ENCODE results near the gene TMEM229B.

TMEM229B gene

GRCh38 chr14:67487937-67488893, at the start of gene TMEM229B:
Gene TMEM229B, minus strand, starts transcription at chr14:67488721. Its CDS starts 14,798 bp downstream, at chr14:67473923.
- DNase-seq: peak; percentile 96
- peaks cover 5% of the 10 kb centered on the region for H3K9me3 ChIP-seq (ENCODE audit: insufficient read depth, low read length, severe bottlenecking)
- peak within 1 kb of the TSS; percentile 83 for H3K4me2 ChIP-seq (ENCODE audit: insufficient read depth, low read length)
- ATAC-seq (ENCODE audit: insufficient read depth, low read depth): peak; percentile 97
- H3K9ac ChIP-seq (ENCODE audit: low read depth, low read length): peak within 1 kb of the TSS; percentile 62
- TF ChIP-seq, protein P1, sequence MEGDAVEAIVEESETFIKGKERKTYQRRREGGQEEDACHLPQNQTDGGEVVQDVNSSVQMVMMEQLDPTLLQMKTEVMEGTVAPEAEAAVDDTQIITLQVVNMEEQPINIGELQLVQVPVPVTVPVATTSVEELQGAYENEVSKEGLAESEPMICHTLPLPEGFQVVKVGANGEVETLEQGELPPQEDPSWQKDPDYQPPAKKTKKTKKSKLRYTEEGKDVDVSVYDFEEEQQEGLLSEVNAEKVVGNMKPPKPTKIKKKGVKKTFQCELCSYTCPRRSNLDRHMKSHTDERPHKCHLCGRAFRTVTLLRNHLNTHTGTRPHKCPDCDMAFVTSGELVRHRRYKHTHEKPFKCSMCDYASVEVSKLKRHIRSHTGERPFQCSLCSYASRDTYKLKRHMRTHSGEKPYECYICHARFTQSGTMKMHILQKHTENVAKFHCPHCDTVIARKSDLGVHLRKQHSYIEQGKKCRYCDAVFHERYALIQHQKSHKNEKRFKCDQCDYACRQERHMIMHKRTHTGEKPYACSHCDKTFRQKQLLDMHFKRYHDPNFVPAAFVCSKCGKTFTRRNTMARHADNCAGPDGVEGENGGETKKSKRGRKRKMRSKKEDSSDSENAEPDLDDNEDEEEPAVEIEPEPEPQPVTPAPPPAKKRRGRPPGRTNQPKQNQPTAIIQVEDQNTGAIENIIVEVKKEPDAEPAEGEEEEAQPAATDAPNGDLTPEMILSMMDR (IDR thresholded peaks at IDR 0.05; ENCODE audit: borderline replicate concordance, extremely low read depth, low read length, poor library complexity, severe bottlenecking): peak; percentile 37
- no peak for TF ChIP-seq EZH2 (IDR thresholded peaks at IDR 0.05; ENCODE audit: borderline replicate concordance, low read depth, low read length, severe bottlenecking)
- H3K79me2 ChIP-seq (ENCODE audit: insufficient read depth, low read length): no peaks in the 10 kb centered on the region
- H3K4me3 ChIP-seq (ENCODE audit: low read depth in 1 of 2, low read length in 2 of 2): peak within 1 kb of the TSS; percentile 12 to 62; a peak in 3 of 4 replicates
- no peaks in the 10 kb centered on the region; the same call in 1 of the 2 replicates for H3K36me3 ChIP-seq (ENCODE audit: insufficient read depth, low read length)
- no peaks in the 10 kb centered on the region for H3K27me3 ChIP-seq (ENCODE audit: insufficient read depth, low read length, poor library complexity)
- no peaks in the 10 kb centered on the region for H4K20me1 ChIP-seq (ENCODE audit: insufficient read depth, low read length)
- peak within 1 kb of the TSS; percentile 94 for H3K27ac ChIP-seq (ENCODE audit: low read length)
- H2AFZ ChIP-seq (ENCODE audit: low read depth, low read length): peak within 1 kb of the TSS; percentile 71
- H3K4me1 ChIP-seq (ENCODE audit: insufficient read depth, low read length): peaks cover 25% of the 10 kb centered on the region

DNA sequence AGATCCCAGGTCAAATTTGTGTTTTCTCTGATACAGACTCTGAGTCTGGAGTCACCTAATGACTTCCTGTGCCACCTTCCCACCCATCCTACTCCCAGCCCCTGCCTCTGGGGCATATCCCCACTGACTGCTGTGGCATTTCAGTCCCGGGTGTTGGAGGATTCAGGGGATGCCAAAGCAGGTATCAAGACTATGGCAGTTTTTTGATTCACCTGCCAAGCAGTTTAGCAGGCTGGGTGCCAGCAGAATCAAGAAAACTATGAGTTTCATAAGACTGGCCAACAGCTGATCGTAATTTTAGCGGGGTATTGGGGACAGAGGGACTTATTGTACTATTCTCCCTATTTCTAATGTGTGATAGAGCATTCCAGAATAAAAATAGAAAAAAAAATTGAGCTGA, 49.2 kb upstream of the TMEM229B start:
- Histone ChIP-seq H2AFZ (ENCODE audit: low read depth, low read length) (no peak overlapping the region), H4K20me1 (ENCODE audit: insufficient read depth, low read length) (no peaks in the 10 kb centered on the region), H3K36me3 (ENCODE audit: insufficient read depth, low read length) (no peaks in the 10 kb centered on the region), H3K4me1 (ENCODE audit: insufficient read depth, low read length) (peaks cover 10% of the 10 kb centered on the region), H3K79me2 (ENCODE audit: insufficient read depth, low read length) (no peaks in the 10 kb centered on the region), H3K27ac (ENCODE audit: low read length) (no peak overlapping the region), H3K27me3 (ENCODE audit: insufficient read depth, low read length, poor library complexity) (peaks cover 49% of the 10 kb centered on the region), H3K4me3 (ENCODE audit: low read depth in 1 of 2, low read length in 2 of 2) (no peak overlapping the region), H3K4me2 (ENCODE audit: insufficient read depth, low read length) (no peak overlapping the region), H3K9ac (ENCODE audit: low read depth, low read length) (no peak overlapping the region), H3K9me3 (ENCODE audit: insufficient read depth, low read length, severe bottlenecking) (no peaks in the 10 kb centered on the region)
- ATAC-seq (ENCODE audit: insufficient read depth, low read depth) (no peak), DNase-seq (no peak)
- no peak for TF ChIP-seq EZH2 (IDR thresholded peaks at IDR 0.05; ENCODE audit: borderline replicate concordance, low read depth, low read length, severe bottlenecking)
- TF ChIP-seq, protein P1 (IDR thresholded peaks at IDR 0.05; ENCODE audit: borderline replicate concordance, extremely low read depth, low read length, poor library complexity, severe bottlenecking): no peak

DNA sequence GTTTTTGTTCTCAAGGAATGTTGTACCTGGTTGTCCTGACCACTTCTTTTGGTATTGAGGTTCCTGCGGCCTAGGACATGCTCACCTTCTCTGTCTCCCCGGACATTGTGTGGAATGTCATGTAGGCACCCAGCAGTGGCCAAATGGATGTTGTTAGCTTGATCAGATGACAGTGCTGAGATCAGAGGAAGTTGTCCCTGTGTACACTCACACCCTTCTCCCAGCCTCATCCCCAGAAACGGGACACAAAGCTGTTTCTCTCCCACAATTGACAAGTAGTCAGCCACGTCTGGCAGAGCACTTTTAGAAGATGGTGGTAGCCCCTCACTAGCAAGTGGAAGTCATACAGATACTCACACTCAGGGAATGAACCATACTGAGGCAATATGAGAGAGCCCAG, 47.6 kb upstream of the TMEM229B start:
- Histone ChIP-seq H3K9me3 (ENCODE audit: insufficient read depth, low read length, severe bottlenecking) (no peaks in the 10 kb centered on the region), H3K9ac (ENCODE audit: low read depth, low read length) (no peak overlapping the region), H3K4me1 (ENCODE audit: insufficient read depth, low read length) (peaks cover 14% of the 10 kb centered on the region), H3K27ac (ENCODE audit: low read length) (no peak overlapping the region), H3K27me3 (ENCODE audit: insufficient read depth, low read length, poor library complexity) (peaks cover 56% of the 10 kb centered on the region), H3K79me2 (ENCODE audit: insufficient read depth, low read length) (no peaks in the 10 kb centered on the region), H2AFZ (ENCODE audit: low read depth, low read length) (no peak overlapping the region), H3K4me2 (ENCODE audit: insufficient read depth, low read length) (no peak overlapping the region), H3K36me3 (ENCODE audit: insufficient read depth, low read length) (no peaks in the 10 kb centered on the region), H3K4me3 (ENCODE audit: low read depth in 1 of 2, low read length in 2 of 2) (no peak overlapping the region), H4K20me1 (ENCODE audit: insufficient read depth, low read length) (no peaks in the 10 kb centered on the region)
- DNase-seq (no peak), ATAC-seq (ENCODE audit: insufficient read depth, low read depth) (no peak)
- TF ChIP-seq EZH2 (IDR thresholded peaks at IDR 0.05; ENCODE audit: borderline replicate concordance, low read depth, low read length, severe bottlenecking): no peak
- TF ChIP-seq, protein P1 (IDR thresholded peaks at IDR 0.05; ENCODE audit: borderline replicate concordance, extremely low read depth, low read length, poor library complexity, severe bottlenecking): no peak

All from DND-41 (cell line).